GM20000 (cell line): ENCODE results near the gene RP9.

Experiments
- DNase-seq: peaks from one replicate; pipeline ENCODE4 v3.0.0; 2012; ENCODE audit warnings: low spot score
- TF ChIP-seq, protein P1 (sequence below): IDR thresholded peaks from 2 replicates; pipeline ENCODE4 v1.5.1; 2012; ENCODE audit warnings: mild to moderate bottlenecking, control low read depth; ENCODE audit errors: extremely low read depth, missing control alignments

The RP9 gene, protein sequence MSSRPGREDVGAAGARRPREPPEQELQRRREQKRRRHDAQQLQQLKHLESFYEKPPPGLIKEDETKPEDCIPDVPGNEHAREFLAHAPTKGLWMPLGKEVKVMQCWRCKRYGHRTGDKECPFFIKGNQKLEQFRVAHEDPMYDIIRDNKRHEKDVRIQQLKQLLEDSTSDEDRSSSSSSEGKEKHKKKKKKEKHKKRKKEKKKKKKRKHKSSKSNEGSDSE

GRCh38 chr7:33109005-33109757, at the start of gene RP9:
RP9 (minus strand) TSS chr7:33109404; CDS start chr7:33109372, 32 bp downstream.
- TF ChIP-seq, protein P1, sequence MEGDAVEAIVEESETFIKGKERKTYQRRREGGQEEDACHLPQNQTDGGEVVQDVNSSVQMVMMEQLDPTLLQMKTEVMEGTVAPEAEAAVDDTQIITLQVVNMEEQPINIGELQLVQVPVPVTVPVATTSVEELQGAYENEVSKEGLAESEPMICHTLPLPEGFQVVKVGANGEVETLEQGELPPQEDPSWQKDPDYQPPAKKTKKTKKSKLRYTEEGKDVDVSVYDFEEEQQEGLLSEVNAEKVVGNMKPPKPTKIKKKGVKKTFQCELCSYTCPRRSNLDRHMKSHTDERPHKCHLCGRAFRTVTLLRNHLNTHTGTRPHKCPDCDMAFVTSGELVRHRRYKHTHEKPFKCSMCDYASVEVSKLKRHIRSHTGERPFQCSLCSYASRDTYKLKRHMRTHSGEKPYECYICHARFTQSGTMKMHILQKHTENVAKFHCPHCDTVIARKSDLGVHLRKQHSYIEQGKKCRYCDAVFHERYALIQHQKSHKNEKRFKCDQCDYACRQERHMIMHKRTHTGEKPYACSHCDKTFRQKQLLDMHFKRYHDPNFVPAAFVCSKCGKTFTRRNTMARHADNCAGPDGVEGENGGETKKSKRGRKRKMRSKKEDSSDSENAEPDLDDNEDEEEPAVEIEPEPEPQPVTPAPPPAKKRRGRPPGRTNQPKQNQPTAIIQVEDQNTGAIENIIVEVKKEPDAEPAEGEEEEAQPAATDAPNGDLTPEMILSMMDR, result peak; percentile 75
- DNase-seq, result peak; percentile 92

DNA sequence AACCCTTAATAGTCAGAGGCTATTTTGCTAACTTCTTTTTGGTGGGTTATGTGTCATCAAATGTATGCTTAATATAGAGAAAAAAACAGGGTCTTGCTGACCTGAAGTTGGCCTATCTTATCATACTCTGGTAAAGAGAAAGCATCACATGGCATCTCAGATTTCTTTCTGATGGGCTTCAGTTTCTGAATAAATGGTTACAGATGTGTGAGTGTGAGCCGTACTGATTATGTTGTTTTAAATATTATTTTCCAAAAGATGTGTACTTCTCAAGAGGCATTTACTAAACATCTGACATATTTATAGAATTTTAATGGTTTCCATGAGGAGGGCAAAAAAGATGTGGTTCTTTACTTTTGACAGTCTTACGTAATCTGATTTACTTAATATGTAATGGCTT, 48.6 kb upstream of the RP9 start:
- TF ChIP-seq, protein P1, result no peak
- DNase-seq, result no peak

GRCh38 chr7:33157311-33157710, 48.1 kb upstream of the RP9 start:
- TF ChIP-seq, protein P1, result no peak
- DNase-seq, result no peak

DNA sequence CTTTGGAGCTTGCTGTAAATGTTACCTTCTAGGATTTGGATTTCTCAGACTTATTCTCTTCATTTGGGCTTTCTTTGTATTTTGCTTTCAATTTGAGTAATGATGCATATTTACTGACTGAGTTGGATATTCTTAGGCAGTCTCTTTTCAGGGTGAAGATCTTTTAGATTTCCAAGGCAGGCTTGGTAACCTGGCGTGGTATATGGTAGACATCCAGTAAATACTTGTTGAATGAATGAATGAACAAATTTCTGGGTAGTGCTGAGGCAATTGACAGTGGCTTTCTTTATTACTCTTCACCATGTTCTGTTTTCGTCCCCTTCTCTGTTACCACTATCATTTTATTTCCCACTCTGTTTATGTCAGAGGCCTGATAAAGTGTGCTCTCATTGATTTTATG, 47.2 kb upstream of the RP9 start:
- no peak for DNase-seq
- TF ChIP-seq, protein P1, result no peak

DNA sequence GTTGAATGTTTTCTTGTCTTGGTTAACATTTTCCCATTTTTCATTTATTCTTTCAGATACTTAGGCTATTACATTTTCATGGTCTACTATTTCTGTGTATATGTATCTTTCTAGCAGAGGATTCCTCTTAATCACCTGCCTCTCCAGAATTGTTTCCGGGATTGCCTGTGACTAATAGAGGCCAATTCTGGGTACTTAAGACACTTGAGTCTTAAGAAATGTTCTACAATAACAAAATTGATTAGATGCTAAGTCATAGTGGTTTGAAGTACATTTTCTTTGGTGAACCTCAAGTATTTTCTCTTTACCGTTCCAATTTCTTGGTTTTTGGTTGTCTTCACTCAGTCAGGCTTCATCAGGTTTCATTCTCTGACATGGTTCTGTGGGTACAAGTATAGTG, 46.6 kb upstream of the RP9 start:
- TF ChIP-seq, protein P1, result no peak
- no peak for DNase-seq

DNA sequence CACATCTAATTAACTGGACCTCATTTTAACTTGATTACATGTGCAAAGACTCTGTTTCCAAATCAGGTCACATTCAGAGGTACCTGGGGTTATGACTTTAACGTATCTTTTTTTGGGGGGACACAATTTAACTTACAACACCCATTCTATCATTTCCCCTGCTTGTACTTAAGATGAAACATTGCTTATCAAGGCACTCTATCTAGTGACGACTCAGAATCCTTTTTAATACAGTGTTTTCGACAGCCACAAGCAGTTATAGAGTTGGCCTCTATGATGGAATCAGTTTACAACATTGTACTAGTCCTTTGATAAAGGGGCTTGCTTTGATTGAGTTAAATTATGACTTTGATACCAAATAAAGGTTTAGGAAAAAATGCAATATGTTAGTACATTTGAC, 42.9 kb upstream of the RP9 start:
- DNase-seq, result no peak

DNA sequence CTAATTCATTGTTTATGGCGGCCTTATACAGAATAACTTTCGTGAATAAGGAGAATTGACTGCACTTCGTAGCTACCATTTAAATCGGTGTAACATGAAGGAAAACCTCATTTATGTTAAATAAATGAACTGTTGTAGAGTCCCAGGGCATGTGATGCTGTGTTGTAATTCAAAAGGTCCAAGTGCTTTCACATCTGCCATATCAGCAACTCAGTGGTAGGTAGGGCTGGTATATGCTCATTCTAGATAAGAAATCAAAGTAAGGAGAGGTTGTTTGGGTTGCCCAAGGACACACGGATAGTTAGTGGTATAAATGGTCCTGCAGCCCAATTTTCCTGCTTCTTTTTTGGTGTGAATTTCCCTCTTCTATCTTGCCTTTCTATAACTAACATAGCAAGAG, 36.0 kb upstream of the RP9 start:
- TF ChIP-seq, protein P1, result no peak
- DNase-seq, result no peak

More for the DNA sequence above, 42.9 kb upstream of the RP9 start:
- TF ChIP-seq, protein P1, result no peak
